WTC11 (cell line): Measurements from ENCODE around the gene SCYL1.

Experiments
- ATF1 ChIP-seq: sonication (generic); formaldehyde crosslinking; IDR thresholded peaks from 2 replicates; pipeline ENCODE4 v1.8.1; 2023; ENCODE audit warnings: mild to moderate bottlenecking, moderate library complexity, missing genetic modification reagents
- CBFB ChIP-seq: sonication (generic); formaldehyde crosslinking; IDR thresholded peaks from 2 replicates; pipeline ENCODE4 v1.8.1; 2022; ENCODE audit warnings: mild to moderate bottlenecking, low read depth, missing genetic modification reagents
- CREM ChIP-seq: sonication (generic); formaldehyde crosslinking; IDR thresholded peaks from 2 replicates; pipeline ENCODE4 v1.8.1; 2022; ENCODE audit warnings: mild to moderate bottlenecking, missing genetic modification reagents, moderate library complexity
- E2F1 ChIP-seq: sonication (generic); formaldehyde crosslinking; IDR thresholded peaks from 2 replicates; pipeline ENCODE4 v1.8.0; 2022; ENCODE audit warnings: mild to moderate bottlenecking, missing genetic modification reagents
- FOXJ3 ChIP-seq: sonication (generic); formaldehyde crosslinking; IDR thresholded peaks from 2 replicates; pipeline ENCODE4 v1.9.0; 2021; ENCODE audit warnings: missing genetic modification reagents, mild to moderate bottlenecking, borderline replicate concordance
- NR2C2 ChIP-seq: sonication (generic); formaldehyde crosslinking; IDR thresholded peaks from 2 replicates; pipeline ENCODE4 v1.8.0; 2022; ENCODE audit warnings: mild to moderate bottlenecking, missing genetic modification reagents
- SP1 ChIP-seq: sonication (generic); formaldehyde crosslinking; conservative IDR thresholded peaks from 2 replicates; pipeline ENCODE4 v1.8.1; 2022; ENCODE audit warnings: missing genetic modification reagents
- TP53 ChIP-seq: sonication (generic); formaldehyde crosslinking; IDR thresholded peaks from 2 replicates; pipeline ENCODE4 v1.8.1; 2023; ENCODE audit warnings: mild to moderate bottlenecking, missing genetic modification reagents
- USF2 ChIP-seq: sonication (generic); formaldehyde crosslinking; IDR thresholded peaks from 2 replicates; pipeline ENCODE4 v1.8.1; 2023; ENCODE audit warnings: mild to moderate bottlenecking, missing genetic modification reagents, moderate library complexity
- TF ChIP-seq, protein P1 (sequence below): fragments of 200-600 bp; IDR thresholded peaks from 2 replicates; pipeline ENCODE4 v1.8.0; 2022; ENCODE audit warnings: antibody characterized with exemption
- TF ChIP-seq, protein P2 (sequence below): sonication (generic); formaldehyde crosslinking; IDR thresholded peaks from 2 replicates; pipeline ENCODE4 v1.8.1; 2022; ENCODE audit warnings: mild to moderate bottlenecking, moderate library complexity, missing genetic modification reagents

DNA sequence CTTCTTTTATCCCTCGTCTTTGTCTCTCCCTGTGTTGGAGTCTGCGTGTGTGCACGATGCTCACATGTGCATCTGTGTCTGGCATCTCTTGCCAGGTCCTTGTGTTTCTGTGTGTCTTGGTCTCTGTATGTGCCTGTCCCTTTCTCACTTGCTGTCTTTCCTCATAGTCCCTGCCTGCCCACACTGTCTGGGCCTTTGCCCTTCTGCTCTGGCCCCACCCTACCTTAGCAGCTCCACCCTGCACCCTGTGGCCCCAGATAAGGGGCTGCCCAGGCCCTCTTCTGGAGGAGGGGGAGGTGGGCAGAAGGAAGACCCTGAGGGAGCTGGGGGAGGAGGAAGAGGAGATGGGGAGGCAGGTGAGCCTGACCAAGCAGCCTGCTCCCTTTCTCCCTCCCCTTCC lies 53.8 kb downstream of the SCYL1 start:
- TF ChIP-seq, protein P1, sequence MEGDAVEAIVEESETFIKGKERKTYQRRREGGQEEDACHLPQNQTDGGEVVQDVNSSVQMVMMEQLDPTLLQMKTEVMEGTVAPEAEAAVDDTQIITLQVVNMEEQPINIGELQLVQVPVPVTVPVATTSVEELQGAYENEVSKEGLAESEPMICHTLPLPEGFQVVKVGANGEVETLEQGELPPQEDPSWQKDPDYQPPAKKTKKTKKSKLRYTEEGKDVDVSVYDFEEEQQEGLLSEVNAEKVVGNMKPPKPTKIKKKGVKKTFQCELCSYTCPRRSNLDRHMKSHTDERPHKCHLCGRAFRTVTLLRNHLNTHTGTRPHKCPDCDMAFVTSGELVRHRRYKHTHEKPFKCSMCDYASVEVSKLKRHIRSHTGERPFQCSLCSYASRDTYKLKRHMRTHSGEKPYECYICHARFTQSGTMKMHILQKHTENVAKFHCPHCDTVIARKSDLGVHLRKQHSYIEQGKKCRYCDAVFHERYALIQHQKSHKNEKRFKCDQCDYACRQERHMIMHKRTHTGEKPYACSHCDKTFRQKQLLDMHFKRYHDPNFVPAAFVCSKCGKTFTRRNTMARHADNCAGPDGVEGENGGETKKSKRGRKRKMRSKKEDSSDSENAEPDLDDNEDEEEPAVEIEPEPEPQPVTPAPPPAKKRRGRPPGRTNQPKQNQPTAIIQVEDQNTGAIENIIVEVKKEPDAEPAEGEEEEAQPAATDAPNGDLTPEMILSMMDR, result no peak
- TF ChIP-seq USF2 (CRISPR knock-in tag) (no peak), CREM (no peak), FOXJ3 (CRISPR knock-in tag) (no peak), NR2C2 (CRISPR knock-in tag) (no peak), E2F1 (CRISPR knock-in tag) (no peak), ATF1 (no peak), TP53 (no peak), CBFB (CRISPR knock-in tag) (no peak), SP1 (CRISPR knock-in tag) (no peak)
- TF ChIP-seq, protein P2, sequence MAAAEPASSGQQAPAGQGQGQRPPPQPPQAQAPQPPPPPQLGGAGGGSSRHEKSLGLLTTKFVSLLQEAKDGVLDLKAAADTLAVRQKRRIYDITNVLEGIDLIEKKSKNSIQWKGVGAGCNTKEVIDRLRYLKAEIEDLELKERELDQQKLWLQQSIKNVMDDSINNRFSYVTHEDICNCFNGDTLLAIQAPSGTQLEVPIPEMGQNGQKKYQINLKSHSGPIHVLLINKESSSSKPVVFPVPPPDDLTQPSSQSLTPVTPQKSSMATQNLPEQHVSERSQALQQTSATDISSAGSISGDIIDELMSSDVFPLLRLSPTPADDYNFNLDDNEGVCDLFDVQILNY (CRISPR knock-in tag), result no peak
